PC-9 (cell line): ENCODE measurements around the gene TAB3.

Source experiments
- CTCF ChIP-seq: fragments of 200-600 bp; sonication (generic); conservative IDR thresholded peaks from 2 replicates; pipeline ENCODE4 v1.6.1; 2017; ENCODE audit warnings: mixed run types, antibody characterized with exemption, mild to moderate bottlenecking, moderate library complexity
- EZH2 ChIP-seq: fragments of 200-600 bp; sonication (generic); IDR thresholded peaks from 2 replicates; pipeline ENCODE4 v1.8.0; 2017; ENCODE audit warnings: antibody characterized with exemption, low read depth

- TF ChIP-seq CTCF, result no peak
- no peak for TF ChIP-seq EZH2
These were observed 58.0 kb downstream of the TAB3 start for GRCh38 chrX:30831082-30831481.
